MCF 10A (cell line): Measurements from ENCODE around the gene PDIA5. TPM values are rescaled to one million over a fixed set of nuclear protein-coding genes. Genes with fewer than 3 reads are reported as not detected.

ENCODE experiments used
- BruUV-seq: library from RNA; stranded (reverse); fragments of 400-500 nt; replicated peaks from 2 replicates; lab custom pipeline; 2021; lab: Mats Ljungman, UMichigan
- CTCF ChIA-PET: fragments of 300-600 bp; sonication (Branson Sonifier 250); formaldehyde crosslinking; extraction: SDS; loops from one replicate; lab custom pipeline; 2021; ENCODE audit warnings: antibody characterized with exemption, inconsistent platforms; lab: Yijun Ruan, JAX
- POLR2A ChIA-PET: fragments of 300-600, 350-650 bp; sonication (Branson Sonifier 250); formaldehyde crosslinking; extraction: SDS; loops from one replicate; lab custom pipeline; 2020; ENCODE audit warnings: antibody characterized with exemption, inconsistent platforms; lab: Yijun Ruan, JAX
- DNase-seq: peaks from one replicate; pipeline ENCODE4 v3.0.0-alpha.2; 2018; ENCODE audit not compliant: unreplicated experiment
- H3K27ac Mint-ChIP-seq: one replicate; pipeline ENCODE4 v1.8.0; 2022; ENCODE audit warnings: mild to moderate bottlenecking, low read depth, mixed read lengths; ENCODE audit not compliant: unreplicated experiment
- H3K27me3 Mint-ChIP-seq: one replicate; pipeline ENCODE4 v1.8.0; 2022; ENCODE audit warnings: mixed read lengths; ENCODE audit not compliant: insufficient read depth, unreplicated experiment
- H3K36me3 Mint-ChIP-seq: one replicate; pipeline ENCODE4 v1.8.0; 2022; ENCODE audit warnings: mild to moderate bottlenecking, moderate library complexity, mixed read lengths; ENCODE audit not compliant: insufficient read depth, unreplicated experiment
- H3K4me1 Mint-ChIP-seq: one replicate; pipeline ENCODE4 v1.8.0; 2022; ENCODE audit warnings: mixed read lengths; ENCODE audit not compliant: insufficient read depth, unreplicated experiment
- H3K4me3 Mint-ChIP-seq: one replicate; pipeline ENCODE4 v1.8.0; 2022; ENCODE audit warnings: mild to moderate bottlenecking, moderate library complexity, mixed read lengths; ENCODE audit not compliant: unreplicated experiment
- H3K9me3 Mint-ChIP-seq: one replicate; pipeline ENCODE4 v1.8.0; 2022; ENCODE audit warnings: mixed read lengths; ENCODE audit not compliant: unreplicated experiment
- CTCF ChIP-seq: fragments of 200-600 bp; IDR thresholded peaks from one replicate; pipeline ENCODE4 v1.8.0; 2022; ENCODE audit warnings: antibody characterized with exemption, mild to moderate bottlenecking; ENCODE audit not compliant: unreplicated experiment
- intact Hi-C: fragments of 100-400 bp; cut with micrococcal nuclease; formaldehyde crosslinking; loops from 2 replicates; pipeline ENCODE4 v1.14.1; 2022
- total RNA-seq: library from RNA; stranded (reverse); gene quantifications from 2 replicates; pipeline ENCODE4 v1.2.3, GENCODE V29; 2022

PDIA5 gene
- total RNA-seq, 1 experiment from 2014 or later: 47.7 TPM

GRCh38 chr3:123104550-123104949, 37.7 kb downstream of the PDIA5 start:
- TF ChIP-seq CTCF: no peak
- H3K36me3 Mint-ChIP-seq: peaks cover 64% of the 10 kb centered on the region
- H3K4me1 Mint-ChIP-seq: peaks cover 7% of the 10 kb centered on the region
- no TSS peak for BruUV-seq
- H3K9me3 Mint-ChIP-seq: no peaks in the 10 kb centered on the region
- no peak overlapping the region for H3K4me3 Mint-ChIP-seq
- H3K27ac Mint-ChIP-seq: no peak overlapping the region
- ChIA-PET CTCF (interaction anchor here (1.0 to 1.5 kb wide), 2 partner anchors 11 to 162 kb away, joined by 3 read pairs; no protein-coding TSS in a partner anchor), POLR2A (interaction anchor here (0.5 to 2.0 kb wide), 7 partner anchors 11 to 1926 kb away, joined by 3 to 4 read pairs (median 3); partner anchors contain the start of gene SEC22A)
- intact Hi-C loops: no loop called here
- no peaks in the 10 kb centered on the region for H3K27me3 Mint-ChIP-seq
- DNase-seq: peak; percentile 76

- ChIA-PET CTCF (interaction anchor here (1.0 to 1.5 kb wide), 2 partner anchors 10 to 163 kb away, joined by 3 read pairs; no protein-coding TSS in a partner anchor), POLR2A (interaction anchor here (0.5 to 2.0 kb wide), 6 partner anchors 11 to 1927 kb away, joined by 3 to 4 read pairs (median 3); partner anchors contain the start of gene SEC22A)
- Mint-ChIP-seq H3K4me3 (no peak overlapping the region), H3K27me3 (no peaks in the 10 kb centered on the region), H3K4me1 (peaks cover 7% of the 10 kb centered on the region), H3K27ac (no peak overlapping the region), H3K36me3 (peaks cover 73% of the 10 kb centered on the region), H3K9me3 (no peaks in the 10 kb centered on the region)
- intact Hi-C loops: no loop called here
- no peak for TF ChIP-seq CTCF
- no TSS peak for BruUV-seq
- no peak for DNase-seq
Observed at GRCh38 chr3:123105201-123106189, 38.7 kb downstream of the PDIA5 start.

- Mint-ChIP-seq H3K27ac (no peak overlapping the region), H3K9me3 (no peaks in the 10 kb centered on the region), H3K36me3 (peaks cover 82% of the 10 kb centered on the region), H3K4me1 (no peaks in the 10 kb centered on the region), H3K4me3 (no peak overlapping the region), H3K27me3 (no peaks in the 10 kb centered on the region)
- POLR2A ChIA-PET: no interaction called here
- intact Hi-C loops: no loop called here
- no TSS peak for BruUV-seq
- CTCF ChIA-PET: interaction anchor here (0.6 kb wide), 1 partner anchor 9 kb away, joined by 3 read pairs; no protein-coding TSS in a partner anchor
- DNase-seq: no peak
- TF ChIP-seq CTCF: no peak
Observed at GRCh38 chr3:123110282-123110975, 43.6 kb downstream of the PDIA5 start.
